Stimulated activated CD4-positive, alpha-beta T cell treated with anti-CD3 and anti-CD28 coated beads, Interleukin-15, amount 100 ng/mL, for 1 hour (primary cell): ENCODE results near the gene NOL12.
"Not testable (repeated sequence)": the region's sequence is repeated elsewhere in the genome, so short reads cannot be mapped to it uniquely, and the experiment has no call there.

Experiments used
- DNase-seq, 2 donors: peaks; one replicate each; pipeline ENCODE4 v3.0.0-alpha.2; 2020; ENCODE audit warnings: low read depth in 1 of 2, low spot score in 1 of 2

The NOL12 gene

GRCh38 chr22:37710675-37711074, 24.5 kb downstream of the NOL12 start:
- DNase-seq: no peak

- no peak for DNase-seq
These were observed 25.3 kb downstream of the NOL12 start for GRCh38 chr22:37711490-37711889.

DNA sequence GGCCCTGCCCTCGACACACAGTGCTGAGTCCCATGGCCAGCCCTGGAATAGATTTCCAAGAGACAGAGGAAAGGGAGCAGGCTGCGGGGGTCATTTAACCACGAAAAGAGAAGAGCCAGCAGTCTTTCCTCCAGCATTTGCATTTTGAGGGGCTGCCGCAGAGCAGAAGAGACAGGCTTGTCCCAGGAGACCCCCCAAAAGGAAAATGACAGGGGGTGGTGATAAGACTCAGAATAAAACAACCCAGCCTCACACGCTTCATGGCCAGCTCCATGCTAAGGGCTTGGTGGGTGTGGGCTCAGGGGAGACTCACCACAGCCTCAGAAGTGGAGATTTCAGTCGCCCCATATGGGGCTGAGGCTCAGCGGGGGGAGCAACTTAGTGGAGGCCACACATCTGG, 27.6 kb downstream of the NOL12 start:
- no peak for DNase-seq

GRCh38 chr22:37714634-37715033, 28.5 kb downstream of the NOL12 start:
- no peak for DNase-seq

DNA sequence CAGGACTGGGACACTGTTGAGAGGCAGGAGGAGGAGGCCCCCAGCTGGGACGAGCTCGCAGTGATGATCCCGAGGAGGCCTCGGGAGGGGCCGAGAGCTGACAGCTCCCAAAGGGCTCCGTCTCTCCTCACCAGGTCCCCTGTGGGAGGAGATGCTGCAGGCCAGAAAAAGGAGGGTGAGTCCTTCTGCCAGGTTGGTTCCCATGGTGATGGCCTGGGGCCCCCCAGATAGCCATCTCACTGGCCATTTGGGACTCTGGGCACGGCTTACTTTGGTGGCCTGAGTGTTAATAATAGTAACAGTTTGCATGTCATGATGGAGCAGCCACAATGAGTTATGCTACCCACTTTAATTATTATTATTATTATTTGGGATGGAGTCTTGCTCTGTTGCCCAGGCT, 29.6 kb downstream of the NOL12 start:
- DNase-seq: no peak

GRCh38 chr22:37716708-37717107, 30.6 kb downstream of the NOL12 start:
- no peak for DNase-seq

DNA sequence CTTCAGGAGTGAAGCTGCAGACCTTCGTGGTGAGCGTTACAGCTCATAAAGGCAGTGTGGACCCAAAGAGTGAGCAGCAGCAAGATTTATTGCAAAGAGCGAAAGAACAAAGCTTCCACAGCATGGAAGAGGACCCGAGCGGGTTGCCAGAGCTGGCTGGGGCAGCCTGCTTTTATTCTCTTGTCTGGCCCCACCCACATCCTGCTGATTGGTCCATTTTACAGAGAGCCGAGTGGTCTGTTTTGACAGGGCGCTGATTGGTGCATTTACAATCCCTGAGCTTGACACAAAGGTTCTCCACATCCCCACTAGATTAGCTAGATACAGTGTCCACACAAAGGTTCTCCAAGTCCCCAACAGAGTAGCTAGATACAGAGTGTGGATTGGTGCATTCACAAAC, 31.1 kb downstream of the NOL12 start:
- not testable (repeated sequence) for DNase-seq

DNA sequence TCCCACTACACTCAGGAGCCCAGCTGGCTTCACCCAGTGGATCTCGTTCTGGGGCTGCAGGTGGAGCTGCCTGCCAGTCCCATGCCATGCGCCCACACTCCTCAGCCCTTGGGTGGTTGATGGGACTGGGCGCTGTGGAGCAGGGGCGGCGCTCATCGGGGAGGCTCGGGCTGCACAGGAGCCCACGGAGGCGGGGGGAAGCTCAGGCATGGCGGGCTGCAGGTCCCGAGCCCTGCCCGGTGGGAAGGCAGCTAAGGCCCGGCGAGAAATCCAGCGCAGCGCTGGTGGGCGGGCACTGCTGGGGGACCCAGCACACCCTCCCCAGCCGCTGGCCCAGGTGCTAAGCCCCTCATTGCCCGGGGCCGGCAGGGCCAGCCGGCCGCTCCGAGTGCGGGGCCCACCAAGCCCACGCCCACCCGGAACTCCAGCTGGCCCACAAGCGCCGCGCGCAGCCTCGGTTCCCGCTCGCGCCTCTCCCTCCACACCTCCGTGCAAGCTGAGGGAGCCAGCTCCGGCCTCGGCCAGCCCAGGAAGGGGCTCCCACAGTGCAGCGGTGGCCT, 31.7 kb downstream of the NOL12 start:
- not testable (repeated sequence) for DNase-seq

DNA sequence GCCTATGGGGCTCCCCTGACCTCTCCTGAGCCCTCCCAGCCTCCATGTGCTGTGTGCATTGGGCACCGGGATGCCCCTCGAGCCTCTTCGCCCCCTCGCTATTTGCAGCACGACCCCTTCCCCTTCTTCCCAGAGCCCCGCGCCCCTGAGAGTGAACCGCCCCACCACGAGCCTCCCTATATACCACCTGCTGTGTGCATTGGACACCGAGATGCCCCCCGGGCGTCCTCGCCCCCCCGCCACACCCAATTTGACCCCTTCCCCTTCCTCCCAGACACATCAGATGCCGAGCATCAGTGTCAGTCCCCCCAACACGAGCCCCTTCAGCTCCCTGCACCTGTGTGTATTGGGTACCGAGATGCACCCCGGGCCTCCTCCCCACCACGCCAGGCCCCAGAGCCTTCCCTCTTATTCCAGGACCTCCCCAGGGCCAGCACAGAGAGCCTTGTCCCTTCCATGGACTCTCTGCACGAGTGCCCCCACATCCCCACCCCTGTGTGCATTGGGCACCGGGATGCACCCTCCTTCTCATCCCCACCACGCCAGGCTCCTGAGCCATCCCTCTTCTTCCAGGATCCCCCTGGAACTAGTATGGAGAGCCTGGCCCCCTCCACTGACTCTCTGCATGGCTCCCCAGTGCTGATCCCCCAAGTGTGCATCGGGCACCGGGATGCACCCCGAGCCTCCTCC, 39.6 kb downstream of the NOL12 start:
- DNase-seq: no peak

GRCh38 chr22:37726241-37726887, 40.2 kb downstream of the NOL12 start:
- DNase-seq: no peak

- no peak for DNase-seq
These were observed 42.5 kb downstream of the NOL12 start for GRCh38 chr22:37728620-37729019.

GRCh38 chr22:37731804-37732471, 45.8 kb downstream of the NOL12 start:
- DNase-seq: no peak

GRCh38 chr22:37732699-37733607, 46.8 kb downstream of the NOL12 start:
- DNase-seq: no peak

DNA sequence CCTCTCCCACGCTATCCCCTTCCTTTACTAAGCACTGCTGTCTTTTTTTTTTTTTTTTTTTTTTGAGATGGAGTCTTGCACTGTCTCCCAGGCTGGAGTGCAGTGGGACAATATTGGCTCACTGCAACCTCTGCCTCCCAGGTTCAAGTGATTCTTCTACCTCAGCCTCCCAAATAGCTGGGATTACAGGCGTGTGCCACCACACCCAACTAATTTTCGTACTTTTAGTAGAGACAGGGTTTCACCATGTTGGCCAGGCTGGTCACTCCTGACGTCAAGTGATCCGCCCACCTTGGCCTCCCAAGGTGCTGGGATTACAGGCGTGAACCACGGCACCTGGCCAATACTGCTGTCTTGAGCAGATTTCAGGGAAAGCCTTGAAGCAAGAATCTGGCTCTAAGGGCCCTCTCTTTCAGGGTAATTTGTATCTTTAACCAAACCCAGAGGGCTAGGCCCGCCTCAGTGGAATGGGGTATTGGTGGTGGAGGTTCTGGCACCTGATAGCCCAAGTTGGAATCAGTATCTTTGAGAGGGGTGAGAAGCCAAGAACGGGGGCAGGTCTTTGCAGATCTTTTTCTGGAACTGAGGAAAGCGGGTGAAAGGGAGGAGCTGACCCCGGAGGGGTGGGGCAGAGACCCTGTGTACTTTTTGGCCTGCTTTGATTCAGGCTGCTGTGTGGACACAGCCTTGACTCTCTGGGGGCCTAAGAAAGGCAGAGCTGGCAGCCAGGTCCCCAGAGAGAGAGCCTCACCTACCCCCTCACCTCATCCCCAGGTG, 47.7 kb downstream of the NOL12 start:
- no peak for DNase-seq

GRCh38 chr22:37734402-37734700, 48.2 kb downstream of the NOL12 start:
- DNase-seq: no peak

DNA sequence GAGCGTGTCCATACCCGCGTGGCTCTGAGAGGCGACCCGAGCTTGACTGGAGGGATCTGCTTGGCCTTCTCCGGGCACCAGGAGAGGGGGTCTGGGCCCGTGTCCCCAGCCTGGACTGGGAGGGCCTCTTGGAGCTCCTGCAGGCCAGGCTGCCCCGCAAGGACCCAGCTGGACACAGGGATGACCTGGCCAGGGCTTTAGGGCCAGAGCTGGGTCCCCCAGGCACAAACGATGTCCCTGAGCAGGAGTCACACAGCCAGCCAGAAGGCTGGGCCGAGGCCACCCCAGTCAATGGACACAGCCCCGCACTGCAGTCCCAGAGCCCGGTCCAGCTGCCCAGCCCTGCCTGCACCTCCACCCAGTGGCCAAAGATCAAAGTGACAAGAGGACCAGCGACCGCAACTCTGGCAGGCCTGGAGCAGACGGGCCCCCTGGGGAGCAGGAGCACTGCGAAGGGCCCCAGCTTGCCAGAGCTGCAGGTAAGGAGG, 48.9 kb downstream of the NOL12 start:
- no peak for DNase-seq

DNA sequence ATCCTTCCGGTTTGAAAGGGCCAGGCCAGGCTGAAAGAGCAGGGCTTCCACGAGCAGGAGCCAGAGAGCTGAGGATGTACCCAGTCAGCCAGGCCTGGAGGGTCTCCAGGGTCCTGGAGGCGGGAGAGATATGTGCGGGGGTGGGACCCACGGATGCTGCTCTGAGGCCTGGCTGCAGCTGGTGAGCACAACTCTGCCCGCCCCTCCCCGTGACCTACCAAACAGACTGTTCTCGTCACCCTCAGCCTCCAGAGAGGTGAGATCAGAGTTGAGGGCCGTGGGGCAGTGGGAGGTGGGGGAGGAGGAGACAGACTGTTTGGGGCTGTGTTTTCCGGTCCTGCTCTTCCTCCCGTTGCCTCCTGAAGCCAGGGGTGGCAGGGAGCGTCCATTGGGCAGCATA, 52.9 kb downstream of the NOL12 start:
- no peak for DNase-seq

- DNase-seq: no peak
These were observed 53.5 kb downstream of the NOL12 start for GRCh38 chr22:37739611-37740049.

DNA sequence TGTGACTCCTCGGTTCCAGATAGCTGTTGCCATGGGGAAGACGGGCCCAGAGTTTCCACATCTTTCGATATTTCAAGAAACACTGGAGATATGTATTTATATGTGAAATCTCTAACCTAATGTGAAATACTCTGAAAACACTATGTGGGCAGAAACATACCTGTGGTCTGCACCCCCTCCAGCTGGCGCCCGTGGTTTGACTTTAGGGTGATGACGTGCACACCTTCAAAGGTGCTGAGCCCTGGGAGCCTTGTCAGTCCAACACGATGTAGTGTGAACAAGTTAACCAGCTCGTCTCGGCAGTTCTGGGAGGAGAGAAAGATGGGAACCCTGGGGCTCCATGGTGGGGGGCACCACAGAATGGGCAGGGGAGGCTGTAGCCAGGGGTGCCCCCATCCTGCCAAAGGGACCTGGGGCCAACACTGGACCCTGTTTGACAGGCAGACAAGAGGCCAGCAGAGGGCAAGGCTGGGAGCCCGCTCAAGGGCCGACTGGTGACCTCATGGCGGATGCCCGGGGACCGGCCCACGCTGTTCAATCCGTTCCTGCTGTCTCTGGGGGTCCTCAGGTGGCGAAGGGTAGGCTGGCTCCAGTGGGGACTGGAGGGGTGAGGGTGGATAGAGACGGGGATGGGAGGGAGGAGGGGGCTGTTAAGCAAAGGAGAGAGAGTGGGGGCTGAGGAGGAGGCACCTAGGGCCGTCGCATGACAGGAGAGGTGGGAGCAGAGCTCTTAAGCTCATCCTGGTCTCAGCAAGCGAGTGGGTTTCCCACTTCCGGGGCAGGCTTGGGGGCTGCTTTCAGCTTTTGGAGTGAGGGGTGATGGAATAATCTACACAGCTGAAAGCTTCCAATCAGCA, 54.5 kb downstream of the NOL12 start:
- no peak for DNase-seq
